GM19023 (cell line): Measurements from ENCODE around the gene AUTS2.
A peak's percentile ranks its signal among the peaks of the same experiment; 100 is the strongest.

Source experiments
- ATAC-seq: cut with Tn5 transposase; IDR thresholded peaks from one replicate; pipeline ENCODE4 v1.9.1; 2021; ENCODE audit warnings: mild to moderate bottlenecking, moderate library complexity; ENCODE audit not compliant: unreplicated experiment

The AUTS2 gene

DNA sequence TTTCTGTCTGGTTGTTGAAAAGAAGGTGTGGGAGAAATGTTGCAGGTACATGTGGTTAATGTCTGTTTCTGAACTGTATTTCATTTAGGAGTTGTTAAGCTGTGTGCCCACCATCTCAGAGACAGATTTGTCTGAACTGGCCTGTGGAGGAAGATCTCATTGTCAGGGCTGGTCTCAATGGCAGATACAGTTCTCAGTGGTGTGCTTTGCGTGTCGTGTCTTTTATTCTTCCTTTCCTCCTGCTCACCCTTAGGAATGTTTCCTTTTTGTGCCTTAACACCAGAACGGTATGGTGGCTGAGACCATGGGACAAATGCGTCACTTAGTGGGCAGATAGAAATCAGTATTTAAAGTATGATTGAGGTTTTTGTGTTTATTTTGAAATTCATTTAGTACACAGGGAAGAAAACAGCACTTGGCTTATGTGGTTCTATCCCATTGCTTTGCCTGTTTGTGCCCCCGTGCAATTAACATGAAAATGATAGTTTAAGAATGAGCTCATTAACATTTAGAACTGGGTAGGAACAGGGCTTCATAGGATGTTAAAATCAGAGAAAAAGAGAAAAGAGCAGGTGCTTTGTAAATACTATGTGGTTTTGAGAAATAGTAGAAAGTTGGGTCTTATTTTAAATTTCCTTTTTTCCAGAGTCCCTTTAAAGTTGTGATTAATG, 112.6 kb downstream of the AUTS2 start:
- no peak for ATAC-seq

- no peak for ATAC-seq
Measured at GRCh38 chr7:69714886-69715576, 116.8 kb downstream of the AUTS2 start.

- no peak for ATAC-seq
Measured at GRCh38 chr7:69717221-69717620, 118.9 kb downstream of the AUTS2 start.

- ATAC-seq: no peak
Measured at GRCh38 chr7:69719717-69720116, 121.4 kb downstream of the AUTS2 start.

GRCh38 chr7:69722843-69723242, 124.6 kb downstream of the AUTS2 start:
- no peak for ATAC-seq

DNA sequence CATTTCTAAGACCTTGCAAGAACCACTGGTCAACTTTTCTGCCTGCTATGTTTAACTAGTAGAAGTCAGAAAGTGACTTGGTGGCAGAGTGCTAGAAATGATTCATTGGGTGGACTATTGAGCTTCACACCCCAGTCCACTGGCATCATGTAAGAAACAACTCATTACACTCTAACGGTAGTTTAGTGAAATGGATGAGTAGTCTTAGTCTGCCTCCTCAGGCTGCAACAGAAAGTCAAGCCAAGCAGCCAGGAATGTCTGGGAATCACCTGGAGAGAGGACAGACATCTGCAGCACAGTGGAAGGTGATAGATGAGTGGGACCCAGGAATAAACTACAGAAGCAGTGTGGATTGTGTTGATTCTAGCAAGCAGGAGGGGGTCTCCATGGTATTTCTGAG, 125.4 kb downstream of the AUTS2 start:
- ATAC-seq: no peak

- no peak for ATAC-seq
Measured at GRCh38 chr7:69728304-69728703, 130.0 kb downstream of the AUTS2 start.

- no peak for ATAC-seq
Measured at GRCh38 chr7:69732203-69732602, 133.9 kb downstream of the AUTS2 start.

- ATAC-seq: no peak
Measured at GRCh38 chr7:69735582-69735981, 137.3 kb downstream of the AUTS2 start.

- no peak for ATAC-seq
Measured at GRCh38 chr7:69736126-69736810, 138.0 kb downstream of the AUTS2 start.

DNA sequence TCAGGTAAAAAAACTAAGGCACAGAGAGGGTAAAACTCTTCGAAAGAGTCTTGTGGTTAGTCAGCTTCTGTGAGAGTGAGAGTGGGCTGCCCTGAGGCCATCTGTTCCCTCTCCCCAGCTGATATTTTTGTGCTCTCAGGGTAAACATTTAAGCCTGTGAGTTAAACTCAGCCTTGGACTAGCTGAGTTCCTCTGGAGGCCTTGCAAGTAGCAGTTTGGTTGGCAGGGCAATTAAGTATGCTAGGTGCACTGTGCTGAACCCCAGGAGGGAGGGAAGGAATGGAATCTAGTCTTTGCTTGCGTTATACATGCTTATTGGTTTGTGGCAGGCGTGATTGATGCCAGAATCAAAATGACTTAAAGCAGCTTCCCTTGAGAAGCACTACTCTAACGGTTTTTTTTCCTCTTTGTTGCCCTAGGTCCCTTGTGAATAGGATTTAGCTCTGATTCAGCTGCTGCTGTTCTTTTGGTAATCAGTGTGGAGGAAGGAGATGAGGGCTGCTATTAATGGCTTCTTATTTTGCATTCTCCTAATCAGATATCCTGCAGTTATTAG, 140.2 kb downstream of the AUTS2 start:
- ATAC-seq: peak; percentile 61

DNA sequence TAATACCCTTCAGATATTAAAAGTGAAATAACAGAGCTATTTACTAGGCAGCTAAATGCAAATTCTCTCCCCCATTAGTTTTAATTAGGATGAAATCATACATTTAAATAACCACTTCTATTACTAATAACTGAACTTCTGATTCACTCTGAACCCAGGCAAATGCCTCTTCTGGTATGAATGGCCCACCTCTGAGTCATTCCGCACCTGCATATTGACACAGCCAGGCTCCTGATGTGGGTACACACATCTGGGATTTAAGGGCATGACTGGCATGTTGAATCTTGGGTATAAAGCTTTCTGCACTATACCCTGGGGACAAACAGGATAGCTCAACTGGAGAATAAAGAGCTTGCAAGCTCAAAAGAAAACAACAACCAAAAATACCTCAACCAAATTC, 140.9 kb downstream of the AUTS2 start:
- peak; percentile 68 for ATAC-seq

DNA sequence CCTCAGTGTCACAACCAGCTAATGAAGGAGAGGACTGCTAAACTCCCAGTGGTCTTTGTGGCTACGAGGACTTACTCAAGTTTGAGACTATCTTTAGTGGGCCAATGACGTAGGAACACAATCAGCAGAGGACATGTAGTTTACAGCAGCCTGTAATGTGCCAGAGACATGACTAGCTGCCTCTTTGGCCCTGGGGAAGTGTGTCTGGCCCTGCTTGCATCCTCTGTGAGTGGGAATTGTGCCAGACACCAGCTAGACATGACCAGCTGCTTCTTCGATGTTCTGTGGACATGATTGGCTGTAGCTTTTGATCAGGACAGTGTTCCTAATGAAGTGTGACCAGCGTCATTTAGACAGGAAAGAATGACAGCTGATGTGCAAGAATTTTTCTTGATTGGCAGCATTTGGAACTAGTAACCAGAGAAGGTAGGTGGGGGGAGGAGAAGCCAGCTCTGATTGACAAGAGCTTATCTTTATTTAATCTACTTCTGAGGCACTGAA, 141.7 kb downstream of the AUTS2 start:
- peak; percentile 38 for ATAC-seq

- ATAC-seq: no peak
Measured at GRCh38 chr7:69742237-69742636, 144.0 kb downstream of the AUTS2 start.

DNA sequence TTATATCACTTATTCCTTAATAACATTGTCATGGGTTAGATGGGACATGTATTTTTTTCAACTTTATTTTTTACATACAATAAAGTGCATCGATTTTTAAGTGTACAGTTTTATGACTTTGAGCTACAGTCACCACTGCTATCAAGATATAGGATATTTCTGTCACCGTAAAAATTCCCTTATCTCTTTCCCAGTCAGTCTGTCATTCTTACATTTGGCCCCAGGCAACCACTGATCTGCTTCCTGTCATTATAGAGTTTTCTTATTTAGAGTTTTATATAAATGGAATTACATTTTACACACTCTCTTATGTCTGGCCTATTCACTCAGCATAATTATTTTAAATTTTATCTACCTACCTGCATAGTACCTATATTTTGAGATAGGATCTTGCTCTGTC, 145.2 kb downstream of the AUTS2 start:
- no peak for ATAC-seq

DNA sequence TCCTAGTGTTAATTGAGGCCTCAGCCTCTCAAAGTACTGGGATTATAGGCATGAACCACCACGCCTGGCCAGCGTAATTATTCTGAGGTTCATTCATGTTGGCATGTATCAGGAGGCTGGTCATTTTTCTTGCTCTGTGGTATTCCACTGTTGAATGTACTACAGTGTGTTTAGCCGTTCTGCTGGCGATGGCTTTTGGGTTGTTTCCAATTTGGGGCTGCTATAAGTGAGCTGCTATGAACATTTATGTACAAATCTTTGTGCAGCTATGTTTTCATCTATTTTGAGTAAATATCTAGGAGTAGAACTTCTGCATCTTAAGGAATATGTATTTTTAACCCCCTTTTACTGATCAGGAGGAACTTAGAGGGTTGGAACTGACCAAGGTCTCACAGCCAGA, 145.8 kb downstream of the AUTS2 start:
- no peak for ATAC-seq

GRCh38 chr7:69746383-69746782, 148.1 kb downstream of the AUTS2 start:
- ATAC-seq: no peak

- no peak for ATAC-seq
Measured at GRCh38 chr7:69747144-69747543, 148.9 kb downstream of the AUTS2 start.

DNA sequence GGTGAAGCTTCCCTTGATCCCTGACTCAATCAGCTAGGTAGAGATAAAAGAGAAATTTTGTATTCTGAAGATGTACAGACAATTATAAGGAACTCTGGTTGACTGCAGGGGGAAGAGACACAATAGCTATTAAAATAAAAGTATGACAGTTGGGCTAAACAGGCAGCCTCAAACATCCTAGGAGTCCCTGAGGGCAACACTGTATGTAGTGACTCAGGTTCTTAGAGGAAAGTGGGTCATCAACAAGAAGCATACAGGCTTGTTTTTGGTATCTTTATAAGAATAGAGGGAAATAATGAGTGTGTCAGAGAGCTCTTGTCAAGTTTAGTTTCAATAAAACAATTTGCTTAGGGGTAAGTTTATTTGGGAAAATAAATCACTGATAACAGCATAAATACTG, 150.3 kb downstream of the AUTS2 start:
- no peak for ATAC-seq

DNA sequence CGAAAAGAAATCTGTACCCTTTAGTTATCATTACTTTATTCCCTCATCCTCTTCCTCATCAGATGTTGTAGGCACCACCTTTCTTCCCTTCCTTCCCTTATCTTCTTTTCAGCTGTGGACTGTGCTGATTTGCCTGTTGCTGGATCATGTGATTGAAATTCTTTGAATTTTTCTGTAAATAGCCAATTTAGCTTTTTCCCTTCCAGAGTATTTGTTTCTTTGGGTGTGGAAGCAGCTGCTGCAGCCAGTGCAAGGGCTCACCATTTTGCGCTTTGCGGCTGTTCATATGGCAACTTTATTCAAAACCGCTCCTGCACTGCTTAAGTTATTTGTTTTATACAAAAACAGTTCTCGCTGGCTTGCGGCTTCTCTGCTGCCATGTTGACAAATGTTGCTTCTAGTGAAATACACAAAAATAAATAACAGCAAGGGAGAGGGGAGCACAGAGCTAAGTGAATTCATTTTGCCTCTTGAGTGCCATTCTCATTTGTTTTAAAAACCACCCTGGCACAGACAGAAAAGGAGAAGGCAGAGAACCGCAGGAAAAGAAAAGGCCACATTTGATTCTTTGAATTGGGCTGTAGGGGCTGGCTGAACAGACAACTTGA, 151.2 kb downstream of the AUTS2 start:
- no peak for ATAC-seq

GRCh38 chr7:69749994-69750393, 151.7 kb downstream of the AUTS2 start:
- ATAC-seq: no peak
